Activated CD8-positive, alpha-beta memory T cell treated with anti-CD3 and anti-CD28 coated beads, Interleukin-2, amount 50 U/mL, for 4 hours (primary cell): Measurements from ENCODE around the gene CD34.
A peak's percentile ranks its signal among the peaks of the same experiment; 100 is the strongest.
"Not testable (repeated sequence)": the region's sequence is repeated elsewhere in the genome, so short reads cannot be mapped to it uniquely, and the experiment has no call there.

Experiments
- DNase-seq: peaks from one replicate; pipeline ENCODE4 v3.0.0-alpha.2; 2020

The CD34 gene

GRCh38 chr1:207894704-207895103 lies 16.2 kb downstream of the CD34 start:
- no peak for DNase-seq

GRCh38 chr1:207893737-207894582 lies 17.0 kb downstream of the CD34 start:
- no peak for DNase-seq

- no peak for DNase-seq
Observed at GRCh38 chr1:207892764-207893163, 18.2 kb downstream of the CD34 start.

GRCh38 chr1:207891148-207891547 lies 19.8 kb downstream of the CD34 start:
- no peak for DNase-seq

GRCh38 chr1:207890136-207890738 lies 20.7 kb downstream of the CD34 start:
- no peak for DNase-seq

- no peak for DNase-seq
Observed at GRCh38 chr1:207888652-207889051, 22.3 kb downstream of the CD34 start.

GRCh38 chr1:207887542-207888201 lies 23.3 kb downstream of the CD34 start:
- DNase-seq, result no peak

GRCh38 chr1:207886227-207886626 lies 24.7 kb downstream of the CD34 start:
- no peak for DNase-seq

GRCh38 chr1:207885129-207886032 lies 25.5 kb downstream of the CD34 start:
- peak; percentile 67 for DNase-seq

- no peak for DNase-seq
Observed at GRCh38 chr1:207884266-207885029, 26.5 kb downstream of the CD34 start.

GRCh38 chr1:207883660-207884250 lies 27.2 kb downstream of the CD34 start:
- DNase-seq, result no peak

- DNase-seq, result no peak
Observed at GRCh38 chr1:207883104-207883651, 27.7 kb downstream of the CD34 start.

GRCh38 chr1:207882692-207883091 lies 28.2 kb downstream of the CD34 start:
- no peak for DNase-seq

- no peak for DNase-seq
Observed at GRCh38 chr1:207878939-207879338, 32.0 kb downstream of the CD34 start.

GRCh38 chr1:207877914-207878313 lies 33.0 kb downstream of the CD34 start:
- DNase-seq, result not testable (repeated sequence)

GRCh38 chr1:207876131-207876530 lies 34.8 kb downstream of the CD34 start:
- no peak for DNase-seq

GRCh38 chr1:207875532-207875931 lies 35.4 kb downstream of the CD34 start:
- no peak for DNase-seq

- DNase-seq, result peak; percentile 21
Observed at GRCh38 chr1:207873055-207873890, 37.7 kb downstream of the CD34 start.

GRCh38 chr1:207872621-207873020 lies 38.3 kb downstream of the CD34 start:
- DNase-seq, result no peak

GRCh38 chr1:207871117-207871649 lies 39.7 kb downstream of the CD34 start:
- no peak for DNase-seq
